Activated T-helper 17 cell treated with anti-CD3 and anti-CD28 coated beads, Interleukin-2, amount 50 U/mL, for 72 hours (primary cell): ENCODE results near the gene PITPNM1. TPM values are rescaled to one million over a fixed set of nuclear protein-coding genes. Genes with fewer than 3 reads are reported as not detected.

Source experiments
- ATAC-seq: fragments of 150-1000 bp; cut with Tn5 transposase; replicated peaks from 2 replicates; pipeline ENCODE4 v1.10.0; 2021; ENCODE audit warnings: mild to moderate bottlenecking, moderate library complexity
- H3K27ac Mint-ChIP-seq: one replicate; pipeline ENCODE4 v1.8.0; 2022; ENCODE audit warnings: mixed read lengths
- H3K27me3 Mint-ChIP-seq: one replicate; pipeline ENCODE4 v1.8.0; 2022; ENCODE audit warnings: mixed read lengths
- H3K36me3 Mint-ChIP-seq: one replicate; pipeline ENCODE4 v1.8.0; 2022; ENCODE audit warnings: low read depth, mild to moderate bottlenecking, mixed read lengths
- H3K4me1 Mint-ChIP-seq: one replicate; pipeline ENCODE4 v1.8.0; 2022; ENCODE audit warnings: mixed read lengths
- H3K4me3 Mint-ChIP-seq: one replicate; pipeline ENCODE4 v1.8.0; 2022; ENCODE audit warnings: mild to moderate bottlenecking, mixed read lengths
- H3K9me3 Mint-ChIP-seq: one replicate; pipeline ENCODE4 v1.8.0; 2022; ENCODE audit warnings: mixed read lengths
- total RNA-seq, 2 donors: library from RNA; stranded (reverse); gene quantifications; one replicate each; pipeline ENCODE4 v1.2.3, GENCODE V29; 2022

Gene PITPNM1
- total RNA-seq, 2 donors from 2014 or later, result 97.9 to 111 TPM

- Mint-ChIP-seq H3K27me3 (no peaks in the 10 kb centered on the region), H3K4me1 (no peaks in the 10 kb centered on the region), H3K4me3 (no peak overlapping the region), H3K9me3 (no peaks in the 10 kb centered on the region), H3K36me3 (no peaks in the 10 kb centered on the region), H3K27ac (no peak overlapping the region)
- no peak for ATAC-seq
Measured at GRCh38 chr11:67458266-67458665, 46.9 kb downstream of the PITPNM1 start.

- Mint-ChIP-seq H3K27me3 (no peaks in the 10 kb centered on the region), H3K9me3 (no peaks in the 10 kb centered on the region), H3K27ac (no peak overlapping the region), H3K4me1 (no peaks in the 10 kb centered on the region), H3K4me3 (no peak overlapping the region), H3K36me3 (no peaks in the 10 kb centered on the region)
- no peak for ATAC-seq
Measured at GRCh38 chr11:67457453-67457852, 47.7 kb downstream of the PITPNM1 start.

GRCh38 chr11:67456068-67456705 is 49.0 kb downstream of the PITPNM1 start:
- no peaks in the 10 kb centered on the region for H3K27me3 Mint-ChIP-seq
- no peaks in the 10 kb centered on the region for H3K4me1 Mint-ChIP-seq
- no peak overlapping the region for H3K4me3 Mint-ChIP-seq
- no peak for ATAC-seq
- H3K9me3 Mint-ChIP-seq, result no peaks in the 10 kb centered on the region
- no peaks in the 10 kb centered on the region for H3K36me3 Mint-ChIP-seq
- H3K27ac Mint-ChIP-seq, result no peak overlapping the region

- Mint-ChIP-seq H3K27ac (no peak within 1 kb of the TSS), H3K27me3 (no peaks in the 10 kb centered on the region), H3K9me3 (no peaks in the 10 kb centered on the region), H3K4me1 (no peaks in the 10 kb centered on the region), H3K36me3 (no peaks in the 10 kb centered on the region), H3K4me3 (no peak within 1 kb of the TSS)
- no peak for ATAC-seq
Measured at GRCh38 chr11:67455054-67455453, 50.1 kb downstream of the PITPNM1 start, which contains the start of gene CABP4. Gene CABP4, plus strand, starts transcription at chr11:67455354. Its CDS starts 70 bp downstream, at chr11:67455424.

GRCh38 chr11:67453816-67454732 is 51.1 kb downstream of the PITPNM1 start:
- no peak overlapping the region for H3K4me3 Mint-ChIP-seq
- peaks cover 3% of the 10 kb centered on the region for H3K4me1 Mint-ChIP-seq
- no peaks in the 10 kb centered on the region for H3K27me3 Mint-ChIP-seq
- ATAC-seq, result no peak
- no peak overlapping the region for H3K27ac Mint-ChIP-seq
- no peaks in the 10 kb centered on the region for H3K9me3 Mint-ChIP-seq
- no peaks in the 10 kb centered on the region for H3K36me3 Mint-ChIP-seq

- Mint-ChIP-seq H3K4me3 (no peak within 1 kb of the TSS), H3K36me3 (no peaks in the 10 kb centered on the region), H3K4me1 (peaks cover 3% of the 10 kb centered on the region), H3K27ac (no peak within 1 kb of the TSS), H3K9me3 (no peaks in the 10 kb centered on the region), H3K27me3 (no peaks in the 10 kb centered on the region)
- no peak for ATAC-seq
Measured at GRCh38 chr11:67452141-67452952, 52.8 kb downstream of the PITPNM1 start, which contains the start of gene GPR152. Gene GPR152, minus strand, starts transcription at chr11:67452729. Its CDS starts 5 bp downstream, at chr11:67452724.

GRCh38 chr11:67451658-67451976 is 53.5 kb downstream of the PITPNM1 start:
- no peak for ATAC-seq

GRCh38 chr11:67450796-67451657 is 54.1 kb downstream of the PITPNM1 start:
- Mint-ChIP-seq H3K36me3 (no peaks in the 10 kb centered on the region), H3K4me1 (peaks cover 7% of the 10 kb centered on the region), H3K27ac (no peak overlapping the region), H3K4me3 (no peak overlapping the region), H3K27me3 (no peaks in the 10 kb centered on the region), H3K9me3 (no peaks in the 10 kb centered on the region)
- no peak for ATAC-seq

More at GRCh38 chr11:67451658-67451976, 53.5 kb downstream of the PITPNM1 start:
- no peak overlapping the region for H3K27ac Mint-ChIP-seq
- no peaks in the 10 kb centered on the region for H3K36me3 Mint-ChIP-seq
- H3K9me3 Mint-ChIP-seq, result no peaks in the 10 kb centered on the region
- peaks cover 3% of the 10 kb centered on the region for H3K4me1 Mint-ChIP-seq
- H3K27me3 Mint-ChIP-seq, result no peaks in the 10 kb centered on the region
- H3K4me3 Mint-ChIP-seq, result no peak overlapping the region

GRCh38 chr11:67449116-67449844 is 55.9 kb downstream of the PITPNM1 start:
- no peaks in the 10 kb centered on the region for H3K36me3 Mint-ChIP-seq
- H3K27me3 Mint-ChIP-seq, result no peaks in the 10 kb centered on the region
- H3K4me1 Mint-ChIP-seq, result peaks cover 21% of the 10 kb centered on the region
- no peak for ATAC-seq
- H3K4me3 Mint-ChIP-seq, result no peak overlapping the region
- no peak overlapping the region for H3K27ac Mint-ChIP-seq
- H3K9me3 Mint-ChIP-seq, result no peaks in the 10 kb centered on the region

GRCh38 chr11:67448220-67448609 is 56.9 kb downstream of the PITPNM1 start:
- Mint-ChIP-seq H3K36me3 (no peaks in the 10 kb centered on the region), H3K27ac (no peak overlapping the region), H3K27me3 (no peaks in the 10 kb centered on the region), H3K4me1 (peaks cover 21% of the 10 kb centered on the region), H3K4me3 (no peak overlapping the region), H3K9me3 (no peaks in the 10 kb centered on the region)
- ATAC-seq, result no peak

GRCh38 chr11:67445515-67445914 is 59.6 kb downstream of the PITPNM1 start:
- H3K27ac Mint-ChIP-seq, result peak overlapping the region; percentile 88
- peaks cover 23% of the 10 kb centered on the region for H3K4me1 Mint-ChIP-seq
- H3K27me3 Mint-ChIP-seq, result no peaks in the 10 kb centered on the region
- peaks cover under 1% of the 10 kb centered on the region for H3K36me3 Mint-ChIP-seq
- no peak for ATAC-seq
- peak overlapping the region; percentile 76 for H3K4me3 Mint-ChIP-seq
- H3K9me3 Mint-ChIP-seq, result no peaks in the 10 kb centered on the region

- H3K9me3 Mint-ChIP-seq, result no peaks in the 10 kb centered on the region
- H3K27ac Mint-ChIP-seq, result peak overlapping the region; percentile 75
- ATAC-seq, result no peak
- H3K36me3 Mint-ChIP-seq, result peaks cover 28% of the 10 kb centered on the region
- H3K4me1 Mint-ChIP-seq, result peaks cover 22% of the 10 kb centered on the region
- no peaks in the 10 kb centered on the region for H3K27me3 Mint-ChIP-seq
- peak overlapping the region; percentile 95 for H3K4me3 Mint-ChIP-seq
Measured at GRCh38 chr11:67442504-67443404, 62.4 kb downstream of the PITPNM1 start.
